GM18519 (cell line): ENCODE data around the gene NPTXR.

ENCODE experiments used
- ATAC-seq: cut with Tn5 transposase; IDR thresholded peaks from one replicate; pipeline ENCODE4 v1.9.1; 2021; ENCODE audit warnings: mild to moderate bottlenecking, moderate library complexity; ENCODE audit not compliant: unreplicated experiment, low FRiP score

Gene NPTXR

GRCh38 chr22:38774496-38775166 is 69.2 kb downstream of the NPTXR start:
- ATAC-seq, result no peak

- ATAC-seq, result no peak
Observed at GRCh38 chr22:38773363-38773946, 70.4 kb downstream of the NPTXR start.

- ATAC-seq, result no peak
Observed at GRCh38 chr22:38772623-38772873, 71.3 kb downstream of the NPTXR start.

GRCh38 chr22:38770257-38770949 is 73.4 kb downstream of the NPTXR start:
- no peak for ATAC-seq
